Stomach (tissue), 9 donors: ENCODE data around the gene GNG7. TPM values are rescaled to one million over a fixed set of nuclear protein-coding genes. Genes with fewer than 3 reads are reported as not detected.
A peak's percentile ranks its signal among the peaks of the same experiment; 100 is the strongest.
"Not testable (repeated sequence)": the region's sequence is repeated elsewhere in the genome, so short reads cannot be mapped to it uniquely, and the experiment has no call there.

Source experiments
- DNase-seq, 2 donors: peaks; one replicate each; pipeline versions ENCODE4 v3.0.0 to v3.0.0-alpha.2; 2013 to 2019
- H3K27ac ChIP-seq, 5 donors: fragments of 200-600 bp in 4 of 5; sonication (generic) in 4 of 5; one replicate each; pipeline ENCODE4 v1.5.1; 2013 to 2019; ENCODE audit warnings: mild to moderate bottlenecking in 1 of 5, moderate library complexity in 1 of 5
- H3K27me3 ChIP-seq, 3 donors: fragments of 200-600 bp; sonication (generic); one replicate each; pipeline ENCODE4 v1.5.1; 2017 to 2019; ENCODE audit warnings: mixed run types in 1 of 3
- H3K36me3 ChIP-seq, 4 donors: fragments of 200-600 bp; sonication (generic); 1 replicate in 3 of 4; 2 replicates in 1 of 4; pipeline ENCODE4 v1.5.1; 2016 to 2019
- H3K4me1 ChIP-seq, 4 donors: fragments of 200-600 bp; sonication (generic); one replicate each; pipeline ENCODE4 v1.5.1; 2016 to 2019
- H3K4me3 ChIP-seq, 4 donors: fragments of 200-600 bp; sonication (generic) in 3 of 4; one replicate each; pipeline ENCODE4 v1.5.1; 2016 to 2019; ENCODE audit warnings: mild to moderate bottlenecking in 1 of 4
- H3K9me3 ChIP-seq, 4 donors: fragments of 200-600 bp; sonication (generic); one replicate each; pipeline ENCODE4 v1.5.1; 2016 to 2019
- EP300 ChIP-seq: sonication (generic); formaldehyde crosslinking; IDR thresholded peaks from one replicate; pipeline ENCODE4 v1.6.1; 2017; ENCODE audit warnings: antibody characterized with exemption
- POLR2A ChIP-seq, 4 donors: fragments of 450-650 bp; IDR thresholded peaks; one replicate each; pipeline ENCODE4 v1.6.1; 2016; ENCODE audit warnings: antibody characterized with exemption in 4 of 4, control low read depth in 2 of 4, mild to moderate bottlenecking in 1 of 4, moderate library complexity in 1 of 4
- POLR2AphosphoS5 ChIP-seq, 3 donors: sonication (generic); formaldehyde crosslinking; IDR thresholded peaks; one replicate each; pipeline ENCODE4 v1.6.1; 2016; ENCODE audit warnings: antibody characterized with exemption in 3 of 3
- WGBS, 5 donors: extraction: QIAGEN DNeasy Blood & Tissue Kit in 3 of 5; methylation state at CpG; one replicate each; pipeline versions ENCODE4 v1.1.5 to v1.1.7; 2013 to 2018; 5-methylcytosine and 5-hydroxymethylcytosine counted together
- intact Hi-C: fragments of 100-400 bp; cut with DNase I; formaldehyde crosslinking; loops from one replicate; pipeline ENCODE4 v1.15.1; 2023; ENCODE audit warnings: low total_unique reads
- polyA plus RNA-seq, 3 donors: library from polyadenylated mRNA; stranded (reverse); fragments of 200-250 nt; gene quantifications; one replicate each; pipeline ENCODE4 v1.2.3, GENCODE V29; 2013
- total RNA-seq, 5 donors: library from RNA; depleted of rRNA; stranded (reverse); fragments of >200 nt; gene quantifications; one replicate each; pipeline versions ENCODE4 v1.1.0 to v1.2.3, GENCODE V29; 2014 to 2016
- TF ChIP-seq, protein P1 (sequence below), 7 experiments: fragments of 450-650 bp in 4 of 7; fragments of 200-600 bp in 3 of 7; sonication (generic) in 3 of 7; IDR thresholded peaks; one replicate each; pipeline ENCODE4 v1.5.1; 2016 to 2019; ENCODE audit warnings: antibody characterized with exemption in 7 of 7, control low read depth in 2 of 7, mild to moderate bottlenecking in 1 of 7
- donor health status: healthy with polysubstance abuse.
- donor health status: Bipolar disorder and iron deficiency.
- donor health status: healthy.

The GNG7 gene
- total and polyA plus RNA-seq, 8 donors: 0.58 to 15.1 (median 4.3) TPM

DNA sequence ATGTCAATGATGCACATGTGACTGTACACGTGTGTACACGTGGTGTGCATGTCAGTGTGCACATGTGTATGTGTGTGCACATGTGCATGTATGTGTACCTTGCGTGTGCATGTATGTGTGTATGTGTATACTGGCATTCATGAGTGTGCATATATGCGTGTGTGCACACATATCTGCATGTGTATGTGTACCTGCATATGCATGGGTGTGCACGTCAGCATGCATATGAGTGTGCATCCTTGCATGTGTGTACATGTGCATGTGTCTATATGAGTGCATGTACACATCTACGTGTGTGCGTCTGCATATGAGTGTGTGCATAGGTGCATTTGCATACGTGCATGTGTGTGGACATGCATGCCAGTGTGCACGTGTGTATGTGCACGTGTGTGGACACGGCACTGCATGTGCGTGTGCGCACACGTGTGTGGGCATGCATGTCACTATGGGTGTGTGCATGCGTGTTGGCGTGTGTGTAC lies 178.1 kb downstream of the GNG7 start:
- no peaks in the 10 kb centered on the region for H3K9me3 ChIP-seq
- DNase-seq: no peak
- H3K27ac ChIP-seq: no peak overlapping the region
- H3K27me3 ChIP-seq: no peaks in the 10 kb centered on the region
- H3K4me1 ChIP-seq: peaks cover 4 to 27% (median 18%) of the 10 kb centered on the region in 4 donors
- intact Hi-C loops: no loop called here
- TF ChIP-seq POLR2AphosphoS5 (IDR thresholded peaks at IDR 0.05): no peak
- TF ChIP-seq POLR2A (IDR thresholded peaks at IDR 0.05): no peak
- no peak for TF ChIP-seq EP300
- TF ChIP-seq, protein P1, sequence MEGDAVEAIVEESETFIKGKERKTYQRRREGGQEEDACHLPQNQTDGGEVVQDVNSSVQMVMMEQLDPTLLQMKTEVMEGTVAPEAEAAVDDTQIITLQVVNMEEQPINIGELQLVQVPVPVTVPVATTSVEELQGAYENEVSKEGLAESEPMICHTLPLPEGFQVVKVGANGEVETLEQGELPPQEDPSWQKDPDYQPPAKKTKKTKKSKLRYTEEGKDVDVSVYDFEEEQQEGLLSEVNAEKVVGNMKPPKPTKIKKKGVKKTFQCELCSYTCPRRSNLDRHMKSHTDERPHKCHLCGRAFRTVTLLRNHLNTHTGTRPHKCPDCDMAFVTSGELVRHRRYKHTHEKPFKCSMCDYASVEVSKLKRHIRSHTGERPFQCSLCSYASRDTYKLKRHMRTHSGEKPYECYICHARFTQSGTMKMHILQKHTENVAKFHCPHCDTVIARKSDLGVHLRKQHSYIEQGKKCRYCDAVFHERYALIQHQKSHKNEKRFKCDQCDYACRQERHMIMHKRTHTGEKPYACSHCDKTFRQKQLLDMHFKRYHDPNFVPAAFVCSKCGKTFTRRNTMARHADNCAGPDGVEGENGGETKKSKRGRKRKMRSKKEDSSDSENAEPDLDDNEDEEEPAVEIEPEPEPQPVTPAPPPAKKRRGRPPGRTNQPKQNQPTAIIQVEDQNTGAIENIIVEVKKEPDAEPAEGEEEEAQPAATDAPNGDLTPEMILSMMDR (IDR thresholded peaks at IDR 0.05): no peak
- 90 to 96% (median 94%) methylated on average over 14 to 16 of the region's 16 CpGs for WGBS, 5 donors
- no peak overlapping the region for H3K4me3 ChIP-seq
- H3K36me3 ChIP-seq: no peaks in the 10 kb centered on the region

DNA sequence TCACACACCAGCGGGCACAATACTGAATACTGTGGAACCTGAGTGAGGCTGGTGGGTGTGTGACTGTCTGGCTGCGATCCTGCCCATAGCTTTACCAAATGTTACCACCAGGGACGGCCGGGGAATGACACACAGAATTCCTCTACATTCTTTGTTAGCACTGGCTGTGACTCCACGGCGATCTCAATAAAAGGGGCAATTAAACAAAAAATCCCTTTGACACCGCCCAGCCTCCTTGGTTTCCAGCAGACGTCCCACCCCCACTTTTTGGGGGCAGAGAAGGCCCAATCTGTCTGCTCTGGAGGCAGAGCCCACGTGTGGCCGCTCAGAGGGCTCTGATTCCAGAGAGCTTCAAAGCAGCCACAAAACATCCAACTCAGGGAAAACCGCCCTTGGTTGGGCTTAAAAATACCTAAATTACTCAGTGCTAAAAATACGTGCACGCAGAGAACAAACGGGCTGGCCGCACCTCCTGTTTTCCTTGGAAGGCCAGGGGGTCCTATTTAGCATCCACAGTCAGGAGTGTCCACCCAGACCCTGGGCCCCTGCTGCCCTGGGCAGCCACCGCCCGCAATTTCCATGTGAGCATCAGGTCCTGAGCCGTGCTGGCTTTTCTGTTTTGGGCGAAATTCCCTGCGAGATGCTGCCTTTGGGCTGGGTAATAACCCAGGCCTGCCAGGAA lies 178.7 kb downstream of the GNG7 start:
- TF ChIP-seq POLR2AphosphoS5 (IDR thresholded peaks at IDR 0.05): no peak
- TF ChIP-seq EP300: no peak
- TF ChIP-seq POLR2A (IDR thresholded peaks at IDR 0.05): no peak
- TF ChIP-seq, protein P1 (IDR thresholded peaks at IDR 0.05): no peak
- Histone ChIP-seq H3K36me3 (no peaks in the 10 kb centered on the region), H3K9me3 (no peaks in the 10 kb centered on the region), H3K27ac (peak overlapping the region in 1 of 5 donors; percentile 62), H3K4me1 (peaks cover 4 to 23% (median 17%) of the 10 kb centered on the region in 4 donors), H3K4me3 (no peak overlapping the region), H3K27me3 (no peaks in the 10 kb centered on the region)
- WGBS, 5 donors: 76 to 82% (median 80%) methylated on average over 20 of the region's 20 CpGs
- intact Hi-C loops: no loop called here
- no peak for DNase-seq

DNA sequence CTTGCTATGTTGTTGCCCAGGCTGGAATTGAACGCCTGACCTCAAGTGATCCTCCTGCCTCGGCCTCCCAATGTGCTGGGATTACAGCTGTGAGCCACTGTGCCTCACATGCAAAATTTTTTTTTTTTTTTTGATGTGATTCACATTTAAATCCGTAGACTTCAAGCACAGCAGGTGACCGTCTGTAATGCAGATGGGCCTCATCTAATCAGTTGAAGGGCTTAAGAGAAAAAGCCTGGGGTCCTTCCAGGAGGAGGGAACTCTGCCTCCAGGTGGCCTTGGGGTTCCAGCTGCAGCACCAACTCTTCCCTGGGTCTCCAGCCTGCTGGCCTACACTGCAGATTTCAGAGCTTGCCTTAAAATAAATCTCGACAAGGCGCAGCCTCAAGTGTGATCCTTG lies 183.0 kb downstream of the GNG7 start:
- Histone ChIP-seq H3K4me1 (peaks cover 0 to 9% (median 4%) of the 10 kb centered on the region in 4 donors), H3K27me3 (no peaks in the 10 kb centered on the region), H3K36me3 (no peaks in the 10 kb centered on the region), H3K4me3 (no peak overlapping the region), H3K27ac (no peak overlapping the region), H3K9me3 (no peaks in the 10 kb centered on the region)
- intact Hi-C loops: no loop called here
- TF ChIP-seq POLR2A (IDR thresholded peaks at IDR 0.05) (no peak), EP300 (no peak), POLR2AphosphoS5 (IDR thresholded peaks at IDR 0.05) (no peak)
- TF ChIP-seq, protein P1 (IDR thresholded peaks at IDR 0.05): no peak
- WGBS, 5 donors: 85 to 96% (median 90%) methylated on average over 6 of the region's 6 CpGs
- no peak for DNase-seq

DNA sequence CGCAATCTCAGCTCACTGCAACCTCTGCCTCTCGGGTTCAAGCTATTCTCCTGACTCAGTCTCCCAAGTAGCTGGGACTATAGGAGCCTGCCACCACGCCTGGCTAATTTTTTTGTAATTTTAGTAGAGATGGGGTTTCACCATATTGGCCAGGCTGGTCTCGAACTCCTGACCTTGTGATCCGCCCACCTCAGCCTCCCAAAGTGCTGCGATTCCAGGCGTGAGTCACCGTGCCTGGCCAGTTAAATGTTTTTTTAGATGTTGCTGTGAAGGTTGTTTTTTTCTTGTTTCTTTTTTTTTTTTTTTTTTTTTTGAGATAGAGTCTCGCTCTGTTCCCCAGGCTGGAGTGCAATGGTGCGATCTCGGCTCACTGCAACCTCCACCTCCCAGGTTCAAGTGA lies 183.6 kb downstream of the GNG7 start:
- H3K9me3 ChIP-seq, DNase-seq, H3K4me1 ChIP-seq, H3K4me3 ChIP-seq, H3K27ac ChIP-seq, H3K36me3 ChIP-seq, intact Hi-C loops, H3K27me3 ChIP-seq: not testable (repeated sequence)
- WGBS, 5 donors: 91 to 95% (median 93%) methylated on average over 8 to 11 of the region's 11 CpGs
